Central memory CD8-positive, alpha-beta T cell (primary cell): ENCODE results near the gene STAT2.
"Not testable (repeated sequence)": the region's sequence is repeated elsewhere in the genome, so short reads cannot be mapped to it uniquely, and the experiment has no call there.

ENCODE experiments used
- ATAC-seq: fragments of 150-1000 bp; cut with Tn5 transposase; replicated peaks from 2 replicates; pipeline ENCODE4 v1.10.0; 2022; ENCODE audit warnings: mild to moderate bottlenecking, moderate FRiP score, moderate number of reproducible peaks; ENCODE audit not compliant: poor library complexity, severe bottlenecking; ENCODE audit errors: extremely low read depth
- DNase-seq, 2 donors: peaks; one replicate each; pipeline ENCODE4 v3.0.0; 2021; ENCODE audit warnings: low spot score in 2 of 2
- H3K27ac Mint-ChIP-seq: one replicate; pipeline ENCODE4 v1.8.0; 2022; ENCODE audit warnings: low read depth, mild to moderate bottlenecking, moderate library complexity, mixed read lengths
- H3K27me3 Mint-ChIP-seq: one replicate; pipeline ENCODE4 v1.8.0; 2022; ENCODE audit warnings: mixed read lengths
- H3K36me3 Mint-ChIP-seq: one replicate; pipeline ENCODE4 v1.8.0; 2022; ENCODE audit warnings: mild to moderate bottlenecking, moderate library complexity, mixed read lengths; ENCODE audit not compliant: insufficient read depth
- H3K4me1 Mint-ChIP-seq: one replicate; pipeline ENCODE4 v1.8.0; 2022; ENCODE audit warnings: mixed read lengths
- H3K4me3 Mint-ChIP-seq: one replicate; pipeline ENCODE4 v1.8.0; 2022; ENCODE audit warnings: mild to moderate bottlenecking, moderate library complexity, mixed read lengths
- H3K9me3 Mint-ChIP-seq: one replicate; pipeline ENCODE4 v1.8.0; 2022; ENCODE audit warnings: mixed read lengths

STAT2 gene

GRCh38 chr12:56348776-56349175, 11.1 kb downstream of the STAT2 start:
- DNase-seq (no peak), ATAC-seq (no peak)
- no peaks in the 10 kb centered on the region for H3K9me3 Mint-ChIP-seq
- no peak overlapping the region for H3K27ac Mint-ChIP-seq
- H3K36me3 Mint-ChIP-seq = peaks cover 64% of the 10 kb centered on the region
- H3K4me1 Mint-ChIP-seq = no peaks in the 10 kb centered on the region
- H3K27me3 Mint-ChIP-seq = no peaks in the 10 kb centered on the region
- H3K4me3 Mint-ChIP-seq = no peak overlapping the region

- not testable (repeated sequence) for H3K9me3 Mint-ChIP-seq, H3K27ac Mint-ChIP-seq, H3K27me3 Mint-ChIP-seq, ATAC-seq, H3K4me1 Mint-ChIP-seq, H3K4me3 Mint-ChIP-seq, DNase-seq
- H3K36me3 Mint-ChIP-seq = peaks cover 51% of the 10 kb centered on the region
Measured at GRCh38 chr12:56347255-56347654, 12.7 kb downstream of the STAT2 start.

- Mint-ChIP-seq H3K4me3 (no peak overlapping the region), H3K4me1 (no peaks in the 10 kb centered on the region), H3K27me3 (no peaks in the 10 kb centered on the region), H3K9me3 (no peaks in the 10 kb centered on the region), H3K36me3 (peaks cover 51% of the 10 kb centered on the region), H3K27ac (no peak overlapping the region)
- DNase-seq (no peak), ATAC-seq (no peak)
Measured at GRCh38 chr12:56346675-56347074, 13.2 kb downstream of the STAT2 start.

GRCh38 chr12:56342290-56342689, 17.6 kb downstream of the STAT2 start:
- Mint-ChIP-seq H3K36me3 (peaks cover 20% of the 10 kb centered on the region), H3K4me1 (peaks cover 21% of the 10 kb centered on the region)
- H3K9me3 Mint-ChIP-seq, H3K27me3 Mint-ChIP-seq, H3K27ac Mint-ChIP-seq, ATAC-seq, DNase-seq, H3K4me3 Mint-ChIP-seq: not testable (repeated sequence)

- peaks cover 20% of the 10 kb centered on the region for H3K36me3 Mint-ChIP-seq
- ATAC-seq (no peak), DNase-seq (no peak)
- H3K27ac Mint-ChIP-seq = no peak overlapping the region
- H3K9me3 Mint-ChIP-seq = no peaks in the 10 kb centered on the region
- H3K4me1 Mint-ChIP-seq = peaks cover 21% of the 10 kb centered on the region
- H3K27me3 Mint-ChIP-seq = no peaks in the 10 kb centered on the region
- H3K4me3 Mint-ChIP-seq = no peak overlapping the region
Measured at GRCh38 chr12:56341616-56342015, 18.3 kb downstream of the STAT2 start.

- H3K4me3 Mint-ChIP-seq = peak overlapping the region; percentile 84
- DNase-seq (no peak), ATAC-seq (no peak)
- H3K4me1 Mint-ChIP-seq = peaks cover 21% of the 10 kb centered on the region
- no peaks in the 10 kb centered on the region for H3K27me3 Mint-ChIP-seq
- peak overlapping the region; percentile 95 for H3K27ac Mint-ChIP-seq
- peaks cover 12% of the 10 kb centered on the region for H3K36me3 Mint-ChIP-seq
- no peaks in the 10 kb centered on the region for H3K9me3 Mint-ChIP-seq
Measured at GRCh38 chr12:56339158-56339422, 20.8 kb downstream of the STAT2 start.

GRCh38 chr12:56338308-56339157, 21.4 kb downstream of the STAT2 start, which contains the start of gene IL23A:
TSS of gene IL23A (plus strand) at chr12:56338884. CDS start at chr12:56339045, 161 bp downstream.
- peak; percentile 38 to 66 for DNase-seq
- H3K4me1 Mint-ChIP-seq = peaks cover 27% of the 10 kb centered on the region
- H3K9me3 Mint-ChIP-seq = no peaks in the 10 kb centered on the region
- H3K36me3 Mint-ChIP-seq = peaks cover 17% of the 10 kb centered on the region
- peak; percentile 62 for ATAC-seq
- H3K27me3 Mint-ChIP-seq = no peaks in the 10 kb centered on the region
- peak within 1 kb of the TSS; percentile 84 for H3K4me3 Mint-ChIP-seq
- peak within 1 kb of the TSS; percentile 95 for H3K27ac Mint-ChIP-seq

- H3K9me3 Mint-ChIP-seq = no peaks in the 10 kb centered on the region
- peaks cover 18% of the 10 kb centered on the region for H3K36me3 Mint-ChIP-seq
- H3K4me1 Mint-ChIP-seq = peaks cover 34% of the 10 kb centered on the region
- H3K27me3 Mint-ChIP-seq = no peaks in the 10 kb centered on the region
- DNase-seq = no peak
- H3K27ac Mint-ChIP-seq = peak overlapping the region; percentile 95
- H3K4me3 Mint-ChIP-seq = peak overlapping the region; percentile 84
- no peak for ATAC-seq
Measured at GRCh38 chr12:56337753-56338251, 22.1 kb downstream of the STAT2 start.

GRCh38 chr12:56336361-56337167, 23.3 kb downstream of the STAT2 start:
- H3K36me3 Mint-ChIP-seq = peaks cover 18% of the 10 kb centered on the region
- H3K4me1 Mint-ChIP-seq = peaks cover 38% of the 10 kb centered on the region
- no peak overlapping the region for H3K4me3 Mint-ChIP-seq
- no peaks in the 10 kb centered on the region for H3K27me3 Mint-ChIP-seq
- ATAC-seq (no peak), DNase-seq (no peak)
- no peak overlapping the region for H3K27ac Mint-ChIP-seq
- H3K9me3 Mint-ChIP-seq = no peaks in the 10 kb centered on the region

- not testable (repeated sequence) for H3K27me3 Mint-ChIP-seq, H3K4me3 Mint-ChIP-seq, H3K9me3 Mint-ChIP-seq, DNase-seq, ATAC-seq
- peaks cover 38% of the 10 kb centered on the region for H3K4me1 Mint-ChIP-seq
- H3K27ac Mint-ChIP-seq = peak overlapping the region; percentile 19
- H3K36me3 Mint-ChIP-seq = peaks cover 19% of the 10 kb centered on the region
Measured at GRCh38 chr12:56335527-56335926, 24.4 kb downstream of the STAT2 start.

- Mint-ChIP-seq H3K4me3 (peak overlapping the region; percentile 95), H3K27ac (peak overlapping the region; percentile 100), H3K4me1 (peaks cover 31% of the 10 kb centered on the region), H3K9me3 (no peaks in the 10 kb centered on the region), H3K27me3 (no peaks in the 10 kb centered on the region), H3K36me3 (peaks cover 17% of the 10 kb centered on the region)
- ATAC-seq (no peak), DNase-seq (no peak)
Measured at GRCh38 chr12:56334490-56334793, 25.5 kb downstream of the STAT2 start.

GRCh38 chr12:56333679-56334489, 26.0 kb downstream of the STAT2 start, which contains the start of gene PAN2:
TSS of gene PAN2 (minus strand) at chr12:56334000. CDS start at chr12:56333094, 906 bp downstream.
- Mint-ChIP-seq H3K4me3 (peak within 1 kb of the TSS; percentile 95), H3K9me3 (no peaks in the 10 kb centered on the region), H3K36me3 (peaks cover 17% of the 10 kb centered on the region), H3K27me3 (no peaks in the 10 kb centered on the region), H3K27ac (peak within 1 kb of the TSS; percentile 100), H3K4me1 (peaks cover 26% of the 10 kb centered on the region)
- DNase-seq = peak; percentile 84 to 92
- ATAC-seq = peak; percentile 92
